SJSA1 (cell line): Measurements from ENCODE around the gene FSTL5. TPM values are rescaled to one million over a fixed set of nuclear protein-coding genes. Genes with fewer than 3 reads are reported as not detected.

Experiments
- DNase-seq, 2 experiments: peaks; one replicate each; pipeline ENCODE4 v3.0.0-alpha.2; 2015 to 2020; ENCODE audit warnings: low spot score in 2 of 2, low read depth in 1 of 2
- H3K27ac ChIP-seq: fragments of 250-450 bp; sonication (Bioruptor Pico); 2 replicates; pipeline ENCODE4 v1.5.1; 2020; ENCODE audit warnings: mild to moderate bottlenecking, moderate library complexity
- H3K27me3 ChIP-seq: fragments of 250-450 bp; sonication (Bioruptor Pico); replicated peaks from 2 replicates; pipeline ENCODE4 v1.5.1; 2020; ENCODE audit warnings: mild to moderate bottlenecking, moderate library complexity
- H3K36me3 ChIP-seq: fragments of 250-450 bp; sonication (Bioruptor Pico); 2 replicates; pipeline ENCODE4 v1.5.1; 2020; ENCODE audit warnings: mild to moderate bottlenecking
- H3K4me1 ChIP-seq: fragments of 250-450 bp; sonication (Bioruptor Pico); replicated peaks from 2 replicates; pipeline ENCODE4 v1.6.1; 2021; ENCODE audit warnings: mild to moderate bottlenecking
- H3K4me3 ChIP-seq: fragments of 250-450 bp; sonication (Bioruptor Pico); 2 replicates; pipeline ENCODE4 v1.5.1; 2020; ENCODE audit warnings: mild to moderate bottlenecking
- H3K9me3 ChIP-seq: fragments of 250-450 bp; sonication (Bioruptor Pico); replicated peaks from 2 replicates; pipeline ENCODE4 v1.5.1; 2020; ENCODE audit warnings: mild to moderate bottlenecking
- total RNA-seq: library from RNA; depleted of rRNA; stranded (reverse); fragments of >200 nt; shearing (Covaris generic); gene quantifications from 2 replicates; pipeline ENCODE4 v1.2.3, GENCODE V29; 2014

Gene FSTL5
- total RNA-seq, 1 experiment from 2014 or later: not detected

DNA sequence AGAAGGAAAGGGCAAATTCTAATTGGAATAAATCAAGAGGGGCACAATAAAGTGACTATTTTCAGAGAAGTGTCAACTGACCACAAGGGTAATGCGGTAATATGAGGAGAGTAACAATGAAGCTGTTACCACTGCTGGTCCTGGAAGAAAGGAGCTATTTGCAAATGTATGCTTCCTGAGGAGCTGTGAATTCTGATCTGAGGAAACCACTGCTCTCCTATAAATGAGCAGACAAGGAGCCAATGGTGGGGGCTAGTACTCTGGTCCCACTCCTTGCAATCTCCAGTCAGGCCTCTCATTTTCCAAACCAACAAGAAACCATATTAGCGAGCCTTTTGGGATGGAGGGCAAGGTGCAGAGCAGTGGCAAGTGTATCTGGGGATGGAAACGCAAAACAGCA, 770.2 kb downstream of the FSTL5 start:
- Histone ChIP-seq H3K27me3 (no peaks in the 10 kb centered on the region), H3K27ac (no peak overlapping the region), H3K9me3 (no peaks in the 10 kb centered on the region; the same call in 1 of the 2 replicates), H3K36me3 (no peaks in the 10 kb centered on the region), H3K4me1 (no peaks in the 10 kb centered on the region), H3K4me3 (no peak overlapping the region)
- no peak for DNase-seq

DNA sequence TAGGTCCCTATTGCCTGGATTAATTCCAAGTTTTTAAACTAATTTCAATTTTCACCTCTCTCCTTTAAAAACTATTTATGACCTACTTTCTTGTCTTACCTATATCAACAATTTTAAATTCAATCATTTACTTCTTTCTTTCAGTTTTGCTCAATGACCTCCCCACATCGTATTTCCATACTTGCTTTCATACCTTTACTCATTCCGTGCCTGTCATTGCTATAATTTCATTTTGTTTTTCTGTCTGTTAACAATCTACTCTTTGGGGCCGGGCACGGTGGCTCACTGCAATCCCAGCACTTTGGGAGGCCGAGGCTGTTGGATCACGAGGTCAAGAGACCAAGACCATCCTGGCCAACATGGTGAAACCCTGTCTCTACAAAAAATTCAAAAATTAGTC, 781.1 kb downstream of the FSTL5 start:
- no peaks in the 10 kb centered on the region for H3K36me3 ChIP-seq
- H3K27ac ChIP-seq: no peak overlapping the region
- no peak for DNase-seq
- H3K4me1 ChIP-seq: no peaks in the 10 kb centered on the region
- H3K9me3 ChIP-seq: 0 out of 2 replicates have a peak, but pooled peaks cover 3% of the 10 kb centered on the region
- no peaks in the 10 kb centered on the region for H3K27me3 ChIP-seq
- H3K4me3 ChIP-seq: no peak overlapping the region

DNA sequence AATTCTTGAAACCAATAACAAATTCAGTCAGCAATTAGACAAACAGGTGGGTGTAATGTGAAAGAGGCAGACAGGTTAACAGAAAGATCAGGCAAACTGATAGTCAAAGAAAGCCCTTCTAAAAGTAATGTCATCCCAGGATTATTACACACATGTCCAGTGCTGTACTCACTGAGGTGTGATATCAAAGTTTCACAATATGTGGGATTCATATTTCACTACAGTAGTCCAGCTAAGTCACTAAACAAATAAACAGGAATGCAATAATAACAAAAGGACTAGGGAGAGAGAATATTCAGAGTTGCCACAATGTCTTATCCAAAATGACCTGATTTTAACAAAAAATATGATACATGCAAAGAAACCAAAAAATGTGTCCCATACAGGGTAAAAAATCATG, 787.5 kb downstream of the FSTL5 start:
- DNase-seq: no peak
- Histone ChIP-seq H3K27me3 (no peaks in the 10 kb centered on the region), H3K27ac (no peak overlapping the region), H3K36me3 (no peaks in the 10 kb centered on the region), H3K4me3 (no peak overlapping the region), H3K9me3 (no peaks in the 10 kb centered on the region), H3K4me1 (no peaks in the 10 kb centered on the region)

DNA sequence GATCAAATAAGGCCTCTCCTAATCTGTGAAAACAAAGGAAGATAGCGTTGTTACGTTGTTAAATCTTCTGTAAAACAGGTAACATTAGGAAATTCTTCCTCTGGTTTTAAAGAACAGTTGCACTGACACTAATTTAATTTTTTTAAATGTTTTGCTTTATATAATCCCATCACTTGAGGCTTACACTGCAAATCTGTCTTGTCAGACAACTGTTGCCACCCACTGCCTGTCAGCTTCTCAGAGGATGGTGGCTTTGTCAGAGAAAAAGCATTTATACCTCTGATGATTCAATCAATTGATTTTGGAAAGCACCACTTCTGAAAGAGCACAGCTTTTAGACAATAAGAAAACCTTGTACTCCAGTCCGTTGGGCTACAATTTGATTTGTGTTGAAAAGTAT, 799.1 kb downstream of the FSTL5 start:
- DNase-seq: no peak
- Histone ChIP-seq H3K4me1 (no peaks in the 10 kb centered on the region), H3K9me3 (no peaks in the 10 kb centered on the region), H3K4me3 (no peak overlapping the region), H3K36me3 (no peaks in the 10 kb centered on the region), H3K27ac (no peak overlapping the region), H3K27me3 (no peaks in the 10 kb centered on the region)

DNA sequence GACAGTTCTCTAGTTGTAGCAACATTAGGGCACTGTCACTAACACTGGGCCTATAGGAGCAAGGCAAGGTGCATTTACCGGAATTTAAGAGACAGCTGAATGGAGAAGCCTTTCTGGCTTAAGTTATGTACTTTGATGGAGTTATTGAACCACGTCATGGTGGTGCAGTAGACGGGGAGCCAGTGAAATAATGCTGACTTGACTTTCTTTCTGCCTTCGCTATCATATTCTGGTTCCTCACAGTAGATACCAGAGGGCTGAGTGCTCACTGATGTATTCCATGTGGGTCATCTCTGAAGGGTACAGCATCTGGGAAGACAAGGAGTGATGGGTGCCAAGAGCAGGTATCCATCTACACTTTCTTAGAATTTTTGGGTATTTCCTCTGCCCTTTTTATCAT, 802.8 kb downstream of the FSTL5 start:
- DNase-seq: no peak
- no peak overlapping the region for H3K4me3 ChIP-seq
- H3K4me1 ChIP-seq: no peaks in the 10 kb centered on the region
- H3K27ac ChIP-seq: no peak overlapping the region
- H3K36me3 ChIP-seq: no peaks in the 10 kb centered on the region
- H3K27me3 ChIP-seq: no peaks in the 10 kb centered on the region
- H3K9me3 ChIP-seq: no peaks in the 10 kb centered on the region

DNA sequence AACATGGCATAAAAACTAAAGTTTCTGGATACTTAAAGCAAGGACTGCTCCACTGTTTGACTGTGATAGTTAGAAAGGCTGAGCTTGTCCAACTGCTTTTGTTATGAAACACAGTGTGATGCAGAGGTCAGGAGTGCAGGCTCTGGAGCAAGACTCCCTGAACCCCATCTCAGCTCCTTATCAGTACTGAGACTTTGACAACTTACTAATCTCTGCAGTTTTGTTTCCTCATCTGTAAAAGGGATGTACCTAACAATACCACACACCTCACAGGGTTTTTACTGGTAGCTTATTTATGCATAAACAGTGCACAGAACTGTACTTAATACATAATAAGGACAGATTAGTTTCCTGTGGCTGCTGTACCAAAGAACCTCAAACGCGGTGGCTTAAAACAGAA, 804.3 kb downstream of the FSTL5 start:
- no peaks in the 10 kb centered on the region for H3K36me3 ChIP-seq
- no peak overlapping the region for H3K27ac ChIP-seq
- no peaks in the 10 kb centered on the region for H3K27me3 ChIP-seq
- no peak overlapping the region for H3K4me3 ChIP-seq
- no peaks in the 10 kb centered on the region for H3K4me1 ChIP-seq
- no peak for DNase-seq
- H3K9me3 ChIP-seq: no peaks in the 10 kb centered on the region

DNA sequence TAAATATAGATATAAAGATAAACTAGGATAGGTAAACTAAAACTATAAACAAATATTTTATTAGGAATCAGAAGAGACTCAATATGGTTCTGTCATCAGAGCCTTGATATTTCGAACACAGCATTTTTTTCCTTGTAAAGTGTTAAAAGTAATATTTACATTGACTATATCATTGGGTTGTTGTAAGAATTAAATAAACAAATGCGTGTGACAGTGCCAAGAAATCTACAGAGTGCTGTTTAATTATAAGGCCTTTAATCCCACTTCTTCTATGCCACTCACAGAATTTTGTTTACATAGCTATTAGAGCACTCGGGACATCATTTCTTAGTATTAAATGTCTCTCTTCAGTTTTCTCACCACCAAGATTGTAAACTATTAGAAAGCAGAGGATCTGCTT, 807.4 kb downstream of the FSTL5 start:
- Histone ChIP-seq H3K27me3 (no peaks in the 10 kb centered on the region), H3K9me3 (0 out of 2 replicates have a peak, but pooled peaks cover 5% of the 10 kb centered on the region), H3K4me3 (no peak overlapping the region), H3K36me3 (no peaks in the 10 kb centered on the region), H3K27ac (no peak overlapping the region), H3K4me1 (no peaks in the 10 kb centered on the region)
- no peak for DNase-seq

DNA sequence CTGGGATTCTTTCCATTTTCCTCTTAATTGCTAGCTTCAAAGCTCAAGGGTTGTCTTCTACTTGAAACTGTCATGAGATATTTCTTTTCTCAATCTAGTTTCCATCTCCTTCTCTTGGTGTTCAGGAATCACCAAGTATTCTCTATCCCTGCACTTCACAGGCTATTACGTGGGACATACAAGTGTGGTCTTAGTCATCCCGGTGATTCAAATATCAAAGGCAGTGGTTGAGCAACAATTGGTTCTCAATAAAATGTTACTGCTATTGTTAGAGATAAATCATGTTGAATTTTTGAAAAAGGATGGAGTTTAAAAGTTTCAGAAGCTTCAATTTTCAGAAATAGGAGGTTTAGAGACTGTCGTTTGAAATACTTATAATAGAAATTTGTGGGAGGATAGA, 812.9 kb downstream of the FSTL5 start:
- Histone ChIP-seq H3K4me3 (no peak overlapping the region), H3K4me1 (no peaks in the 10 kb centered on the region), H3K27me3 (no peaks in the 10 kb centered on the region), H3K9me3 (0 out of 2 replicates have a peak, but pooled peaks cover 7% of the 10 kb centered on the region), H3K36me3 (no peaks in the 10 kb centered on the region), H3K27ac (no peak overlapping the region)
- DNase-seq: no peak

DNA sequence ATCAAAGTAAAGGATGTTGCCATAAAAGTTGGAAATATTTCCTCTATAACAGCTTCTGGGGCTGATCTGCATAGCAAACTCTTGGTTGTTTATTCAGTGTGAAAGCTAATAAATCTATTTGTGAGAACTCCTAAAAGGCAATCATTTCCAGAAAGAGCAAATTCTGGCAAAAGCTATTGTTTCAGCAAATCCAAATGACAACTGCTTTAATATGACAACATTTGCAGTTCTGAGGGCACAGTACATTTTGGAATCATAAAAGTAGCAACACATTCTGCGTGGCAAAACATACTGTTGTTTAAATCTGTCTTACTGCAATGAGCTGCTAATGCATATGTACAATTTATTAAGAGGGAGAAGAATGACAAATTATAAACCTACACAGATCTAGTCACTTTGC, 818.1 kb downstream of the FSTL5 start:
- Histone ChIP-seq H3K36me3 (no peaks in the 10 kb centered on the region), H3K27ac (no peak overlapping the region), H3K4me1 (no peaks in the 10 kb centered on the region), H3K27me3 (no peaks in the 10 kb centered on the region), H3K4me3 (no peak overlapping the region), H3K9me3 (0 out of 2 replicates have a peak, but pooled peaks cover 6% of the 10 kb centered on the region)
- no peak for DNase-seq

DNA sequence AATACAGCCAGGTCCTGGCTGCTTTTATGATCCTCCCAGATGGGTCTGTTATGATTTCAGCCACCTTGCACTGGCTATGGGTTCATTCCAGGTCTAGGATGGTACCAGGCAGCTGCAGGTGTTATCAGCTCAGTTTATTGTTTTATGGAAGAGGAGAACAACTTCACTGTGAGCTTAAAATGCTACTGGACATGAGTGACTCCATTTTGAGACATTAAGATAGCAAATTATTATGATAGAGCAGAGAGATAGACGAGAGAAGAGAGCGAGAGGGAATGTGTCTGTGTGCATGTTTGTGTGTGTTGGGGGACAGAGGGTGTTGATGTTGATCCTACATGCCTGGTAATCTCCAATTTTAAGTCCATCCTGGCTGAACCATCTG, 820.2 kb downstream of the FSTL5 start:
- Histone ChIP-seq H3K36me3 (no peaks in the 10 kb centered on the region), H3K27me3 (no peaks in the 10 kb centered on the region), H3K4me1 (no peaks in the 10 kb centered on the region), H3K9me3 (0 out of 2 replicates have a peak, but pooled peaks cover 8% of the 10 kb centered on the region), H3K27ac (no peak overlapping the region), H3K4me3 (no peak overlapping the region)
- DNase-seq: no peak

DNA sequence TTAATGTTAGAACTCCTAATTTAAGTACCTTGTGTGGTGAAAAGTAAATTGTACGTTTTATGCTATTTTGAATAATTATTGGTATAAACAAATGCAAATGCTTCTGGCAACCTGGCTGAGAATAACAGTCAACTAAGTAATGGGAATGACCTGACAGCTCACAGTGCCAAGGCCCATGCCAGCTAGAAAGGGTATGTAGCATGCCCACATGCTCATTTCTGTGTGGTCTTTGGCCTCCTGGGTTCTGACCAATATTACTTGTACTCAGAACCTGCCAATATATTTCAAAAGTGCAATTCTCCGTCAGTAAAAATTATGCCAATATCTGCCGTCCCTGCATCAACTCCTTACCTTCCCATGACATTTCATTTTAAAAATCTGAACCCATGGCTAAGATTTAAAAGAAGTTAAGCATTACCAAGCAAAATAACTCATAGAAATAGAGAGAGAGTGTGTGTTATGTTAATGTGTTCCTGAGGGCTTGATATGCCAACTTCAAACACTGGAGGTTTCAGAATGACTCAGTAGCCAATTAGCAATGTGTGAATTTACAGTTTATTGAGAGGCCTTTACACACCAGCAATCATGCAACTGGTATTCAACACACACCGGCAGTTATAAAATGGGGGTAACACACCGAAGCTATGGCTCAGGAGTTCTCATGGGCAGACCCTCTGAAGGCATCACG, 820.8 kb downstream of the FSTL5 start:
- no peaks in the 10 kb centered on the region for H3K4me1 ChIP-seq
- H3K36me3 ChIP-seq: no peaks in the 10 kb centered on the region
- H3K27me3 ChIP-seq: no peaks in the 10 kb centered on the region
- H3K27ac ChIP-seq: no peak overlapping the region
- DNase-seq: no peak
- H3K9me3 ChIP-seq: 0 out of 2 replicates have a peak, but pooled peaks cover 8% of the 10 kb centered on the region
- H3K4me3 ChIP-seq: no peak overlapping the region

DNA sequence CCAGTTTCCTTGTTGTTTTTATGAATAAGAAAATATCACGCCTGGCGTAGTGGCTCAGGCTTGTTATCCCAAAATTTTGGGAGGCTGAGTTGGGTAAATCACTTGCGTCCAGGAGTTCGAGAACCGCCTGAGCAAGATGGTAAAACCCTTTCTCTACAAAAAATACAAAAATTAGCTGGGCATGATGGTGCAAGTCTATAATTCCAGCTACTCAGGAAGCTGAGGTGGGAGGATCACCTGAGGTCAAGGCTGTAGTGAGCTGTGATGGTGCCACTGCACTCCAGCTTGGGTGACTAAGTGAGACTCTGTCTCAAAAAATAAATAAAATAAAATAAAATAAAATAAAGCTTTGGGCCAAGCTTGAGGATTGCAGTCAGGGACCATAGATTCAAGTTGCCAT, 827.2 kb downstream of the FSTL5 start:
- H3K9me3 ChIP-seq: peaks cover 2% of the 10 kb centered on the region; the same call in 1 of the 2 replicates
- H3K4me1 ChIP-seq: no peaks in the 10 kb centered on the region
- DNase-seq: no peak
- H3K27ac ChIP-seq: no peak overlapping the region
- H3K4me3 ChIP-seq: no peak overlapping the region
- no peaks in the 10 kb centered on the region for H3K36me3 ChIP-seq
- H3K27me3 ChIP-seq: no peaks in the 10 kb centered on the region

DNA sequence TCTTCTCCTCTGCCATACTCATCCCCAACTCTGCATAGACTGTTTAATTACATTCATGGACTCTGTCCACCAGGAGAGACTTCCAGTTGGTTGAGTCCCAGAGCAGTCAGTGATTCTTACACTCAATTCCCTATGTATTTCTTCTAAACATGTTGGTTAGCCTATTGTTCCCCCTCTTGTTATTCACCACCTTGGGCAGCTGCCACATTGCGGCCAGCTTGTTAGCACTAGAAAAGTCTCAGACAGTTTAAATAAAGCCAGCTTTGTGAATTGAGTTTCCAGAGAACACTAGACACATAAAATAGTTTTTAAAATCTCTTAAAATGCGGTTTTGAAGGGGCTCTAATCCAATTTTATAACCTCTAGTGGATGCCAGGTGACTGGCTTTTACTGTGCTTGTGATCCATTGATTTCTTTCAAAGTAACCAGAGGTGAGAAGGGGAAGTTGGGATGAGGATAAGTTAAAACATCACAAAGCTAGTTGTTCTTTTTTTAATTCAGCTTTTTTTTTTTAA, 827.7 kb downstream of the FSTL5 start:
- H3K4me3 ChIP-seq: no peak overlapping the region
- no peak for DNase-seq
- H3K9me3 ChIP-seq: peaks cover 2% of the 10 kb centered on the region; the same call in 1 of the 2 replicates
- H3K4me1 ChIP-seq: no peaks in the 10 kb centered on the region
- no peak overlapping the region for H3K27ac ChIP-seq
- H3K36me3 ChIP-seq: no peaks in the 10 kb centered on the region
- H3K27me3 ChIP-seq: no peaks in the 10 kb centered on the region
